SIG-M5 treated with dmso at 0.1 percent for 504 hours (cell line): ENCODE measurements around the gene PHAF1.
A peak's percentile ranks its signal among the peaks of the same experiment; 100 is the strongest.

Experiments used
- DNase-seq: peaks from one replicate; lab custom pipeline; 2025; ENCODE audit not compliant: unreplicated experiment; lab: John Stamatoyannopoulos, UW

Gene PHAF1

GRCh38 chr16:67177743-67178699 is 68.3 kb downstream of the PHAF1 start:
- DNase-seq: peak; percentile 40

- DNase-seq: no peak
These were observed 69.8 kb downstream of the PHAF1 start for GRCh38 chr16:67179421-67180080.

- DNase-seq: no peak
These were observed 70.4 kb downstream of the PHAF1 start for GRCh38 chr16:67180166-67180565.

- no peak for DNase-seq
These were observed 71.6 kb downstream of the PHAF1 start for GRCh38 chr16:67181346-67181745.

GRCh38 chr16:67182288-67182687 is 72.5 kb downstream of the PHAF1 start:
- DNase-seq: no peak

- DNase-seq: no peak
These were observed 73.5 kb downstream of the PHAF1 start for GRCh38 chr16:67183284-67183626.

GRCh38 chr16:67183627-67184452 is 74.1 kb downstream of the PHAF1 start, which contains the start of gene MATCAP1:
MATCAP1 (minus strand) TSS chr16:67183963; CDS start chr16:67180610, 3,353 bp downstream.
- peak; percentile 99 for DNase-seq

- no peak for DNase-seq
These were observed 74.8 kb downstream of the PHAF1 start for GRCh38 chr16:67184453-67184994.

- peak; percentile 71 for DNase-seq
These were observed 75.4 kb downstream of the PHAF1 start for GRCh38 chr16:67184995-67185650.

GRCh38 chr16:67185651-67186134 is 76.0 kb downstream of the PHAF1 start:
- DNase-seq: no peak

- no peak for DNase-seq
These were observed 76.8 kb downstream of the PHAF1 start for GRCh38 chr16:67186550-67186950.

- DNase-seq: no peak
These were observed 77.6 kb downstream of the PHAF1 start for GRCh38 chr16:67187175-67187890.

- no peak for DNase-seq
These were observed 78.6 kb downstream of the PHAF1 start for GRCh38 chr16:67188323-67188722.

- DNase-seq: no peak
These were observed 79.1 kb downstream of the PHAF1 start for GRCh38 chr16:67188798-67189197.

- no peak for DNase-seq
These were observed 80.3 kb downstream of the PHAF1 start, which contains the start of gene EXOC3L1 for GRCh38 chr16:67190041-67190440. EXOC3L1 (minus strand) TSS chr16:67190136; CDS start chr16:67189676, 460 bp downstream.

- DNase-seq: no peak
These were observed 81.0 kb downstream of the PHAF1 start for GRCh38 chr16:67190448-67191399.

GRCh38 chr16:67191411-67191994 is 81.8 kb downstream of the PHAF1 start:
- no peak for DNase-seq
